GM18498 (cell line): Measurements from ENCODE around the gene MBD3.
"Not testable (repeated sequence)": the region's sequence is repeated elsewhere in the genome, so short reads cannot be mapped to it uniquely, and the experiment has no call there.

Experiments used
- ATAC-seq: cut with Tn5 transposase; IDR thresholded peaks from one replicate; pipeline ENCODE4 v1.9.1; 2021; ENCODE audit warnings: mild to moderate bottlenecking, moderate library complexity; ENCODE audit not compliant: unreplicated experiment

The MBD3 gene

DNA sequence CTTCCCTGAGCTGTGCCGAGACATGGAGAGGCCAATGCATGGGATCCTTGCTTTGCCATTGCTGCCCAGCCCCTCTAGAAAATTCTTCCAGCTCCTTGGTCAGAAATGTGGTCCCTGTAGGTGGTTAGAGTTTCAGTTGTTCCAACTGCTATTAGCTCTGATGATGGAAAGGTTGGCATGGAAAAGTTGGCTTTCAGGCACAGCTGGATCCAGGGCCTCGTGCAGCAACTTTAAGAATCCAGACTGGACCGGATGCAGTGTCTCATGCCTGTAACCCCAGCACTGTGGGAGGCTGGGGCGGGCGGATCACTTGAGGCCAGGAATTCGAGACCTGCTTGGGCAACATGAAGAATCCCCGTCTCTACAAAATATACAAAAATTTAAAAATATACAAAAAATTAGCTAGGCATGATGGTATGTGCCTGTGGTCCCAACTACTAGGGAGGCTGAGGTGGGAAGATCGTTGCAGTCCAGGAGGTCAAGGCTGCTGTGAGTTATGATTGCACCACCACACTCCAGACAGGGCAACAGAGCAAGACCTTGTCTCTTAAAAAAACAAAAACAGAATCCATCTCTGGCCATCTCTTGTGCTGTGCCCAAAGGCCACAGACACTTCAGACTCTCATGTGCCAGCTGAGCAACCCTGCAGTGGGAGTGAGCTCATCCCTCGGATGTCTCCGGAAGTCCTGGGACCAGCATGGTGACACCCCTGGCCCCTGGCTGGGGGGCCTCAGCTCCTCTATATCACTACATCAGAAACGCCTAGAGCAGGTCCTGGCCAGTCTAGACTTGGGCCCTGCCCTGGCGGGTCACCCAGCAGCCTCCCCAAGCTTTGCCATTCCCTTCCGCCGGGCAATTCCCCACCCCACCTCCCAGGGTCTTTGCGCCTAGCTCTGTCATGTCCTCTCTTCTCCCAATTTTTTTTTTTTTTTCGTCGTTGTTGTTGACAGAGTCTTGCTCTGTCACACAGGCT lies 41.3 kb downstream of the MBD3 start:
- no peak for ATAC-seq

DNA sequence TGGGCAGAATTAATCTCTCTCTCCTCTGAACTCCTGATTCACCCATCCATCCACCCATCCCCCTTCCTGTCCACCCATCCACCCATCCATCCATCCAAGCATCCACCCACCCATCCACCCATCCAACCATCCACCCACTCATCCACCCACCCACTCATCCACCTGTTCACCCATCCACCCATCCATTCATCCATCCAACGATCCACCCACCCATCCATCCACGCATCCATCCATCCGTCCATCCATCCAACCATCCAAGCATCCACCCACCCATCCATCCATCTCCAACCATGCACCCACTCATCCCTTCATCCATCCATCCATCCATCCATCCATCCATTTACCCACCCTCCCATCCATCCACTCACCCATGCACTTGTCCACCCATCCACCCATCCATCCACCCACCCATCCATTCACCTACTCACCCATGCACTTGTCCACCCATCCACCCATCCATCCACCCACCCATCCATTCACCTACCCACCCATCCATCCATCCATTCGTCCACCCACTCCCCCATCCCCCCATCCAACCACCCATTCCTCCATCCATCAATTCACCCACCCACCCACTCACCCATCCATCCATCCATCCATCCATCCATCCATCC lies 43.2 kb downstream of the MBD3 start:
- no peak for ATAC-seq

DNA sequence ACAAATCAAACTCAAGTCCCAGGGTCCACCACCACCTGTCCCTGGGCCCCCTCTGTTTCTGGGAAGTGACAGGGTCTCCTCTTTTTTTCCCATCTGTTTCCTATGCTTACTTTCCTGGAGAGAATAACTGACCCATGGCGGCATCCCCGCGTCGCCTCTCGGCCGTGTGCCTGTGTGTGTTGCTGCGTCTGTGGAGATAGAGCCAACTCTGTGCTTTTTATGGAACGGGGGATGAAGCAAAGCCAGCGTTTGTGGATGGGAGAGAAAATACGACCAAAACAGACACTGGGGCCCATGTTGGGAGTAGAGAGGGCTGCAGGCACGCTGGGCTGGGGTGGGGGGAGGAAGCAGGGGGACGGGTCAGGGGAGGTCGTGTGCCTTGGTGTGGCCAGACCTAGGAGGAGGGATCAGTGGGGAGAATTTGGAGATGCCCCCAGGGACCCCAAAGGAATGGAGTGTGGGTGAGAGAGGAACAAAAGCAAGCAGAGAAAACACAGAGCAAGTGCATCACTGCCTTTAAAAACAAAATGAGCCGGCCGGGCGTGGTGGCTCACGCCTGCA lies 52.2 kb downstream of the MBD3 start:
- ATAC-seq = no peak

DNA sequence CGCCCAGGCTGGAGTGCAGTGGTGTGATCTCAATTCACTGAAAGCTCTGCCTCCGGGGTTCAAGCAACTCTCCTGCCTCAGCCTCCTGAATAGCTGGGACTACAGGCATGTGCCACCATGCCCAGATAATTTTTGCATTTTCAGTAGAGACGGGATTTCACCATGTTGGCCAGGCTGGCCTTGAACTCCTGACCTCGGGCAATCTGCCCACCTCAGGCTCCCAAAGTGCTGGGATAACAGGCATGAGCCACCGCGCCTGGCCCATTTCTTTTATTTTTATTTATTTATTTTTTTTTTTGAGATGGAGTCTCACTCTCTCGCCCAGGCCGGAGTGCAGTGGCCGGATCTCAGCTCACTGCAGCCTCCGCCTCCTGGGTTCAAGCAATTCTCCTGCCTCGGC lies 52.9 kb downstream of the MBD3 start:
- ATAC-seq = not testable (repeated sequence)

DNA sequence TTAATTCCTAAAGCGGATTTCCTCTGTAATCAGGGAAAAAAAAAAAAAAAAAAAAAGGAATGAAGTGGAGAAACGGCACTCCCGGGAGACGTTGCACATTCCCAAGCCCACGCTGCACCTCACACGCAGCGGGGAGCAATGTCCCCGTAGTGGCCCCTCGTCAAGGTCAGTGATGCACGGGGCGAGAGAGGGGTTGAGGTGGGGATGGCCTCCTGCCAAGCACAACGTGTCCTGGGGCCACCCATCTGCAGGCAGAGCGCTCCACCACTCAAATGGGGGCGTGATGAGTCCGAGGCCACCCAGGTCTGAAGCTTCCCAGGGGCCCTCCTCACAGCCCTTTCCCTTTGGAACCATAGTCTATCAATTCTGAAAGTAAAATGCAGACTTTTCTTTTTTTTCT lies 53.7 kb downstream of the MBD3 start:
- ATAC-seq = no peak

DNA sequence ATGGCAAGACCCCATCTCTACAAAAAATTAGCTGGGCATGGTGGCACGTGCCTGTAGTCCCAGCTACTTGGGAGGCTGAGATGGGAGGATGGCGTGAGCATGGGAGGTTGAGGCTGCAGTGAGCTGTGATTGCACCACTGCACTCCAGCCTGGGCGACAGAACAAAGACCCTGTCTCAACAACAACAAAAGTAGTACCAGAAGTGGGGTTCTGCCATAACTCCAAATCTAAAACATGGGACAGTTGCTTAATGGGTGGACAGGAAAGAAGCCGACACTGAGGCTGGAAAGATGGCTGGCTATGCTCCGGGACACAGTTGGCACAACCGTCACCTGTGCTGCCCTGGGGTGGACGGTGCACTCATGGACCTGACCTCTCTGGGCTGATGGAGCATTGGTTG lies 57.0 kb downstream of the MBD3 start:
- ATAC-seq = not testable (repeated sequence)

DNA sequence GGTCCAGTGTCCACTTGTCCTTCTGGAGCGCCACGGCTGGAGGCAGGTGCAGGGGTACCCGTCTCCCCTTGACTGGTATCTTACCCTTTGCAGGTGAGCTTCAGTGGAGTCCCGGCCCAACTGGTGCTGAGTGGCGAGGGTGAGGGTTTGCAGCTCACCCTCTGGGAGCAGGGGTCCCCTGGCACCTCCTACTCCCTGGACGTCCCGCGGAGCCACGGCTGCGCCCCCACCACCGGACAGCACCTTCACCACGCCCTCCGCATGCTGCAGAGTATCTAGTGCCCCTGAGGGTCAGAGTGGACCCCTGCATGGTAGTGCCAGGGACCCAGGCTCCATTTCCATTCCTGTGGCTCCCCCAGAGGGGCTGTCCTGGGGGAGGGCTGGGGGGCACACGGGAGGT lies 57.7 kb downstream of the MBD3 start:
- no peak for ATAC-seq

DNA sequence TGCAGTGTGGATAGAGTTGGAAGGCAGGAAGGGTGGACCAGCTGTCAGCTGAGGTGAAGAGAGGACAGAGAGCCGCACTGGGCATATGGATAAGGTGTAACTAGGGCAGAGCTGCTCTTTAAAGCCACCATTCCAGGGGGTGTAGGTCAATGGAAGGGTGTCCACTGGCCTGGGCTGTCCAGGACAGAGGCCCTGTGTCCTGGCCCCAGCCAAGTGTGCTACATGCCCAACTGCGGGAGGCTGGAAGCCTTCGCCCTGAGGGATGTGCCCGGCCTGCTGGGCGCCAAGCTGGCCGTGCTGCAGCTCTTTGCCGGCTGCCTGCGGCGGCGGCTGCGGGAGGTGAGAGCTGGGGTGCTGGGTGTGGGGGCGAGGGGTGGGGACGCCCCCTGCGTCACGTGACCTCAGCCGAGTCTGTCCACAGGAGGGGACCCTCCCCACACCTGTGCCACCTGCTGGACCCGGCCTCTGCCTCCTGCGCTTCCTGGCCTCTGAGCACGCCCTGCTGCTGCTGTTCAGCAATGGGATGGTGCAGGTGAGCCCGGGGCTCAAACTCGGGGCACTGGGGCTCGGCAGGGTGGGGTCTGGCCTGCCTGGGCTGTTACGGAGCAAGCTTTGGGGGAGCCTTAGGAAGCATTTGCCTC lies 59.0 kb downstream of the MBD3 start:
- no peak for ATAC-seq

DNA sequence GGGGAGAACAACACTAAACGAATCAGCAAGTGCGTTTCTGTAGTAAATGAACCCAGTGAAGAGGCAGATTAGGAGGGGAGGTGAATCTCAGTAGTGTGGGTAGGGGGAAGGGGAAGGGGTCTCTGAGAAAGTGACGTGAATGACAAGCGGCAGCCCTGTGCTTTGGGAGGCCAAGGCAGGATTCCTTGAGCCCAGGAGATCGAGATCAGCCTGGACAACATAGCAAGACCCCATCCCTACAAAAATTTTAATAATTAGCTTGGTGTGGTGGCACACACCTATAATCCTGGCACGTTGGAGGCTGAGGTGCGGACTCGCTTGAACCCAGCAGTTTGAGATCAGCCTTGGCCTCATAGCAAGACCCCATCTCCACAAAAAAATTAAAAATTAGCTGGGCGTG lies 60.7 kb downstream of the MBD3 start:
- no peak for ATAC-seq

DNA sequence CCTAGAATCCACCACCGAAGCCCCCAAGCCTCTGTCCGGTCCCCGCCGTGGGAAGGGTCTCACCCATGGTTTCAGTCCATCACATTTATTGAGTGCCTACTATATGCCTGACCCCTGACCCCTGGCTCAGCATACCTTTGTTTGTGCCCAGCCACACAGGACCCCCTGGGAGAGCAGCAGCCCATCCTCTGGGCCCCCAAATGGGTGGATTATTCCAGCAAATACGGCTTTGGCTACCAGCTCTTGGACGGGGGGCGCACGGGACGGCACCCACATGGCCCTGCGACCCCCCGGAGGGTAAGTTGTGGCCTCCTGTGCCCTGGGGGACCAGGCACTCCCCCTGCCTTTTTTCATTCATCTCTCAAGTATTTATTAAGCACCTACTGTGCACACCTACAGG lies 61.1 kb downstream of the MBD3 start:
- ATAC-seq = no peak

DNA sequence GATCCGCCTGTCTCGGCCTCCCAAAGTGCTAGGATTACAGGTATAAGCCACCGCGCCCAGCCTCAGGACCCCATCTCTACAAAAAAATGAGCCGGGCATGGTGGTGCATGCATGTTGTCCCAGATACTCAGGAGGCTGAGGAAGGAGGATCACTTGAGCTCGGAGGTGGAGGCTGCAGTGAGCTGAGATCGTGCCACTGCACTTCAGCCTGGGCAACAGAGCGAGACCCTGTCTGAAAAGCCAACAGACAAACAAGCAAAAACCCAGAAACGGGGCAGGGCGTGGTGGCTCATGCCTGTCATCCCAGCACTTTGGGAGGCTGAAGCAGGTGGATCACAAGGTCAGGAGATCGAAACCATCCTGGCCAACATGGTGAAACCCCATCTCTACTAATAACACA lies 61.8 kb downstream of the MBD3 start:
- ATAC-seq = not testable (repeated sequence)

DNA sequence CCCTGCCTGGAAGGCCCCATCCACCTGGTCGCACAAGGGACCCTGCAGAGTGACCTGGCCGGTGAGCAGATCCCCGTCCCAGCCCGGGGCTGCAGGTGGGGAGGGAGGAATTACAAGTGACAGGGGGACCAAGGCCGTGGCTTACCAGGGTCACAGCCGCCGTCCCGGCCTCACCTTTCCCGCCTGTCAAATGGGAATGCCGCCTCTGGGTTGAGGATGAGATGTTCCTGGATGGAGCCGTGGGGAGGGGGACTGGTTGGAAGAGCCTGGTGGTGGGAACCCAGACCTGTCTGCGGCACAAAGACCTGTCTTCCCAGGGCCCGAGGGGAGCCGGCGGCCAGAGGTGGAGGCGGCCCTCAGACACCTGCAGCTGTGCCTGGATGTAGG lies 63.2 kb downstream of the MBD3 start:
- ATAC-seq = no peak

DNA sequence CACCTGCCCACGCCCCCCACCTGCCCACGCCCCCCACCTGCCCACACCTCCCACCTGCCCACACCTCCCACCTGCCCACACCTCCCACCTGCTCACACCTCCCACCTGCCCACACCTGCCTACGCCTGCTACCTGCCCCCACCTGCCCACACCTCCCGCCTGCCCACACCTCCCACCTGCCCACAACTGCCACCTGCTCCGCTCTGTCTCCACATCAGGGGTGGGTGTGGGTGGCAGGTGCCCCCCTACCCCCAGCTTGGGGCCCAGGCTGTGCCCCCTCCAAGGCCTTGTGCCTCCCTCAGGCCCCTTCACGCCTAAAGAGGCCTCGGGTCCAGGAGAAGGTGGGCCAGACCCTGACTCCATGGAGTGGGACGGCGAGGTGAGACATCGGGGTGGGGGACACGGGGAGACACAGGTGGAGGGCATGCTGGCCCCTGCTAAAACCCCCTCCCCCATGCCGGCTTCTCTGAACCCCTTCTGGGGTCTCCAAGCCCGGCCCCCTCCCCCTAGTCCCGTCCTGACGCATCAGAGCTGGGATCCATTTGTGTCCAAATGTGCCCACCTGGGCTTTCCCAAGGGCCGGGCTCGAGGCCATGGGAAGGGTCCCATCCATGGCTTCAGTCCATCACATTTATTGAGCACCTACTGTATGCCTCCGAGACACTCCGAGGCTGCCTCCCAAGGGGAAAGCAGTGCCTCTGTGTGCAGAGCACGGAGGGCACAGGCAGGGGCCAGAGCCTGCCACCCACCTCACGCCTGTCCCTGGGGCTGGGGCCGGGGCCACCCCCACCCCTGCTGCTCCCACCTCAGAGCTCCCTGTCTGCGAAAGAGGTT lies 63.9 kb downstream of the MBD3 start:
- no peak for ATAC-seq

DNA sequence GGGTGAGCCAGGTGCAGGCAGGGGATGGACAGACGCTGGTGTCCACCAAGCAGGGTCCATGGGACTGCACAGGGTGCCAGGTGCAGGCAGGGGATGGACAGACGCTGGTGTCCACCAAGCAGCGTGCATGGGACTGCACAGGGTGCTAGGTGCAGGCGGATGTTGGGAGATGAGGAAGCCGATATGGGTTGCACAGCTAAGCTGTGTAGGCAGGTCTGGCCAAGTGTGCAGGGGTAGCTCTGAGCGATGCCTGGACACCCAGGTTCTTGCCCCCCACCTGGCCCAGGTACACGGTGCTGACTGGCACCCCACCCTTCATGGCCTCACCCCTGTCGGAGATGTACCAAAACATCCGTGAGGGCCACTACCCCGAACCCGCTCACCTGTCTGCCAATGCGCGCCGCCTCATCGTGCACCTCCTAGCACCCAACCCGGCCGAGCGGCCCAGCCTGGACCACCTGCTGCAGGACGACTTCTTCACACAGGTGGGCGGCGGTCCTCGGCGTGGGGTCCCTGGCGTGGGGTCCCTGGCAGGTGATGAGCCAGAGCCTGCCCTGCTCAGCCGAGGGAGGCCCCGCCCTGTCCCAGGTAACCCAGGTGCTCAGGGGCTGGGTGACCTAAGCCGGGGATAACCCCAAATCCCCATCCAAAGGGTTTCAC lies 64.9 kb downstream of the MBD3 start:
- no peak for ATAC-seq

DNA sequence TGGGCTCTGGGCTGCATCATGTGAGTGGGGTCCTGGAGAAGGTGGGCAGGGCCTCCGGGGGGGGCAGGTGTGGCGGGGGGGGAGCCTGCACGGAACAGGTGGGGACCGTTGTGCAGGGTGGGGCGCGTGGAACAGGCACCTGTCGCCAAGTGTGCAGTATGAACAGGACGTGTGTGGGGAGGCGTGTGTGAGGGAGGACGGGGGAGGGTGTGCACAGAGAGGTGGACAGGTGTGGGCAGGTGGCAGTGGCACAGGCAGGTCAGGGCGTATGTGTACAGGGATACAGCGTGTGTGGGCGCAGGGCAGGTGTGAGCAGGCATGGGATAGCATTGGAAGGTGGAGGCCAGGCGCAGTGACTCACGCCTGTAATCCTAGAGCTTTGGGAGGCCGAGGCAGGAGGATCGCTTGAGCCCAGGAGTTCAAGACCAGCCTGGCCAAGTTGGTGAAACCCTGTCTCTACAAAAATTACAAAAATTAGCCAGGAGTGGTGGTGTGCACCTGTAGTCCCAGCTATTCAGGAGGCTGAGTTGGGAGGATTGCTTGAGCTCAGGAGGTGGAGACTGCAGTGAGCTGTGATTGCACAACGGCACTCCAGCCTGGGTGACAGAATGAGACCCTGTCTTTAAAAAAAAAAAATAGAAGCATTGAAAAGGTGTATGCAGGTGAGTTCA lies 65.6 kb downstream of the MBD3 start:
- no peak for ATAC-seq

DNA sequence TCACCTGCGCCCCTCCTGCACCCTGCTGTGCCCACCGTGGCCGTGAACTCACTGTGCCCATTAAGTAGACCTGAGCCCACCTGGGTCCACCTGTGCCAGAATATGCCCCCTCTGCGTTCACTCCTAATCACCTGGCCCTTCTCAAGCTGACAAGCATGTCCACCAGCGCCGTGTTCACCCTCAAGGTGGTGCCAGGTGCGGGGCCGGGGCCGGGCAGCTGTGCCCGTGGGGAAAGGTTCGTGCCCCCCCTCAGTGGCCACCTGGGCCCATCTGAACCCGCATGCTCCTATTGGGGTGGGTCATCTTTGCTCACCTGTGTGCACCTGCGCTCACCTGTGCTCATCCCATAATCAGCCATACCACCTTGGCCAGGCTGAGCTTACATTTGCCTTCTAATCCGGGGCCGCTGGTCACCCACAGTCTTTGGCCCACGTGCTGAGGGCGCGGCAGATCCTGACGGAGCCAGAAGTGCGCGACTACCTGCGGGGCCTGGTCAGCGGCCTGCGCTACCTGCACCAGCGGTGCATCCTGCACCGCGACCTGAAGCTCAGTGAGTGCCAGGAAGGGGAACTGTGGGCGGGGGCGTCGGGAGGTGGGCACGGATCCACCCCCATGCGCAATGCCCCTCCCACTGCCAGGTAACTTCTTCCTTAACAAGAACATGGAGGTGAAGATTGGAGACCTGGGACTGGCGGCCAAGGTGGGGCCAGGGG lies 66.4 kb downstream of the MBD3 start:
- no peak for ATAC-seq

DNA sequence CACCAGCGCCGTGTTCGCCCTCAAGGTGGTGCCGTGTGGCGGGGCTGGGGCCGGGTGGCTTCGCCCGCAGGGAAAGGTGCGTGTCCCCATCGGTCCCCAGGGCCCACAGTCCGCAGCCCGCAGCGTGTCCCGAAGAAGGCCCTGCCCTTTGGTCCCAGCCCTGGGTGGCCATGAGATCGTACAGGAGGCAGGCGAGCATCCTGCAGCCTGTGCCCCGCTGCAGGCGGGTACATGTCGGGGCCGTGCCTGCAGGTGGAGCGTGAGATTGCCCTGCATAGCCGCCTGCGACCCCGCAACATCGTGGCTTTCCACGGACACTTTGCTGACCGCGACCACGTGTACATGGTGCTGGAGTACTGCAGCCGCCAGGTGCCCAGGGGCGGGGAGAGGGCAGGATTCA lies 67.3 kb downstream of the MBD3 start:
- no peak for ATAC-seq

DNA sequence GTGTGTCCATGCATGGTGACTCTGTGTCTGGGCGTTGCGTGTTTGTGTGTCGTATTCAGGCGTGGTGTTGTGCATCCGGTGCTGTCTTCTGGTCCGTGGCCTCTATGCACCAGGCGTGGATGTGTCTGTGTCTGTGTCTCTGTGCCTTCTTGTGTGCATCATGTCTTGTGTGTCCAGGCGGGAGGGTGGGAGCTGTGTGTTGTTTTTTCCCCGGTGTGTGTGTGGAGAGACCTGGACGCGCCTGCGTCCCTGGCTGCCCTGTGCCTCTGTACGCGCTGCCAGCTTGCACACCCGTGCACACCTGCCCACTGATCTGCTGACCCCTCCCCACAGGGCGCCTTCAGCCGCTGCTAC lies 67.7 kb downstream of the MBD3 start:
- no peak for ATAC-seq

DNA sequence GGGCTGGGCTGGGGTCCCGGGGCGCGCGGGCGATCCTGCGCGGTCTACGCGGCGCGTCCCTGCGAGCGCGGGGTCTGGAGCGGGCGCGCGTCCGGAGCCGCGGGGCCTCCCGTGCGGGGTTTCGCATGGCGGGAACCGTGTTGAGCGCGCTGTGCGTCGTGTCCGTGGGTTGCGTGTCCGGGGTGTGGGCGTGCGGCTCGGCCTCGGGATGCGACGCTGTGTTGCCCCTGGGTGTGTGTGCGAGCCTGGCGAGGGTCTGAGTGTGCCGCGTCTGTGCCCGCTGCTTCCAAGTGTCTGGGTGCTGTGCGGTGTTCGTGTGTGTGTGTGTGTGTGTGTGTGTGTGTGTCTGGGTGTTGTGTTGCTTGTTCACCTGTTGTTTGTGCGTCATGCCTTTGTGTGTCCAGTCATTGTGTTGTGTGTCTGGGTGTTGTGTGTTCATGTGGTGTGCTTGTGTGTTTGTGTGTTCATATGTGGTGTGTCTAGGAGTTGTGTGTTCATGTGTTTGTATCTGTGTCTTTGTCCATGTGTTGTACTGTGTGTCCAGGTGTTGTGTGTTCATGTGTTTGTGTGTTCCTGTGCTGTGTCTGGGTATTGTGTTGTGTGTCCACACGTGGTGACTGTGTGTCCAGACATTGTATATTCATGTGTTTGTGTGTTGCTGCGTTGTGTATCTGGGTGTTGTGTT lies 68.2 kb downstream of the MBD3 start:
- ATAC-seq = no peak
